Limb (tissue), 2 donors: Measurements from ENCODE around the gene OR5M3.

Experiments used
- DNase-seq, 2 donors: peaks; one replicate each; pipeline ENCODE4 v3.0.0-alpha.2; 2016; ENCODE audit errors: extremely low spot score in 2 of 2

The OR5M3 gene

DNA sequence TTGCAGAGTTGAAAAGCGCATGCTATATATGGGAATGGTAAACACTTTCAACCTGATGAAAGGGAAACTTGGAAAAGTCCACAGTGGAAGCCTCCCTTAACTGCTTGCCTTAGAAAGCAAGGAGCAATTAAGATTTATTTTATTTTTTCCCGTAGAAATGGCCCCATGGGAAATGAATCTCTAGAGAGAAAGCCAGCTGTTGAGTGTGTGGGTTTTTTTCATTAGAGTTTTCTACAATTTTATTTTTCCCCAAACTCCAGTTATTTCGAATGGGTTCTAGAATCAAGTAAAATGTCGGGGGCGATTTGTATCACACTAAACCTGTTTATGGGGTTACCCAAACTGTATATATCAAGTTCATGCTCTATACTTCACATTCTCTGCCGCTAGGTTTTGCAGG lies at the start of gene OR5M3:
OR5M3 (minus strand) TSS at position 101 of the 400 bp plus-strand sequence. CDS start 2,855 bp downstream, outside the sequence.
- DNase-seq: no peak

DNA sequence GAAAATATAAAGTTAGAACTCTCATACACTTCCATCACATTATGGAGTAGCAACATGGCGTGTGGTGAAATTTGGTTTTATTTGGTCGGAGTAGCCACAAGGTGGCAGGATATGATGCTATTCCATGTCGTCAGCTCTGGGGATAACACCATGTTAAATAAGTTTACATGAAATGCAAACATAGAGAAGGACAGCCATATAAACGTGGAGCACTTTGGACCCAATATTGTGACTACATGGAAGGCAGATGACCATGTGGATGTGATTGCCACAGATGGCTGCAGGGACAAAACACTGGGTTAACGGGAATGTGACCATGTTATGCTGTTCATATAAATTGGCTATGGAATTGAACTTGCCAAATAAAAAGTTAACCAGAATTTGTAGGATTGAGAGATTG lies 48.9 kb upstream of the OR5M3 start:
- no peak for DNase-seq

DNA sequence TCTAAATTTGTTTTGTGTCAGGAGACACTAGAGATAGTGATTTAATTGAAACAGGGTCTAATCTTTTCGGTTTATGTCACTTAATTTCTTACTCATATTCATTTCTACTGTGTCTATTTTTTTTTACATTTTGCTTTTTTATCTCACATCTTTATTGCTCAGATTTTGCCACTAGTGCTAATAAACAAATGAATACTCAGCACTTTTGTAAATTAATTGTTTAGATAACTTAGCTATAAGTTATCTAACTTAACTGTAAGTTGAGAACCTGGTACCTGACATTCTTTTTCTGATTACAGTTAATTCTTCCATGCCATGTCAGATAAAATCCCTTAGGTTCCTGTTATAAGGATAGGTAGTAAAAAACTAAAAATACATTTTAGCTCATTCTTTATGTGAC lies 40.1 kb upstream of the OR5M3 start:
- no peak for DNase-seq

DNA sequence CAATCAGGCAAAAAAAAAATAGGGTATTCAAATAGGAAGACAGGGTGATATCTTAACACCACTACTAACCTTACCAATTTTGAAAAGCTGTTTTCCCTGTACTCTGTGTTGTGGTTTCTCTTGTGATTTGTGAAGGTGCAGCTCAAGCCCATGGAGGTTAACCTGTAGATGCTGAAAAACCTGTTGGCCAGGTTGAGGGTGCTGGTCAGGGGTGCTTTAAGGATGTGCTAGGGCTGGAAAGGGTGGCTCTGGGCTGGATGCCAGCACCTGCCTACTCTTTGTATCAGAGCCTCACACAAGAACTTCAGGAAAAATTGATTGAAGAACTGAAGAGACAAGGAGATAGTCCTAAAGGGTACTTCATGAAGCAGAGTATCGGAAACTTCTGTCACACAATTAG lies 36.3 kb upstream of the OR5M3 start:
- DNase-seq: no peak

DNA sequence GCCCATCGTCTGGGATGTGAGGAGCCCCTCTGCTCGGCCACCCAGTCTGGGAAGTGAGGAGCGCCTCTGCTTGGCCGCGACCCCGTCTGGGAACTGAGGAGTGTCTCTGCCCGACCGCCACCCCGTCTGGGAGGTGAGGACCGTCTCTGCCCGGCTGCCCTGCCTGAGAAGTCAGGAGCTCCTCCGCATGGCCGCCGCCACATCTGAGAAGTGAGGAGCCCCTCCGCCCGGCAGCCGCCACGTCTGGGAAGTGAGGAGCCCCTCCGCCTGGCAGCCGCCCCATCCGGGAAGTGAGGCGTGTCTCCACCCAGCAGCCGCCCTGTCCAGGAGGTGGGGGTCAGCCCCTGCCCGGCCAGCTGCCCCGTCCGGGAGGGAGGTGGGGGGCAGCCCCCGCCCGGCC lies 23.9 kb upstream of the OR5M3 start:
- DNase-seq: no peak

DNA sequence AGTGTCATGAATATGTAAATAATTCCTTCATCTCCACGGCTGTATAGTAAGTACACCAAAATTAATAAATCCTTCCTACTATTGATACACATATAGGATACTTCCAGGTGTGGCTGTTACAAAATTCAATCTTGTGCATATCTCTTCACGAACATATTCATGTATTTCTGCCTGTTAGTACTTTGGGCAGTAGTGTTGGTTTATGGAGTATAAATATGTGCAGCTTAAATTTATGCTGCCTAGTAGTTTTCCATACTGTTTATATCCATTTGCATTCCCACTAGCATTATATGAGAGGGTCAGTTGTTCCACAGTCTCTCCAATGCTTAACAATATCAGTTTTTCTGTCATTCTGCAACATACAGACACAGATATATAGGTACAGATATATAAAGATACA lies 22.0 kb upstream of the OR5M3 start:
- no peak for DNase-seq

DNA sequence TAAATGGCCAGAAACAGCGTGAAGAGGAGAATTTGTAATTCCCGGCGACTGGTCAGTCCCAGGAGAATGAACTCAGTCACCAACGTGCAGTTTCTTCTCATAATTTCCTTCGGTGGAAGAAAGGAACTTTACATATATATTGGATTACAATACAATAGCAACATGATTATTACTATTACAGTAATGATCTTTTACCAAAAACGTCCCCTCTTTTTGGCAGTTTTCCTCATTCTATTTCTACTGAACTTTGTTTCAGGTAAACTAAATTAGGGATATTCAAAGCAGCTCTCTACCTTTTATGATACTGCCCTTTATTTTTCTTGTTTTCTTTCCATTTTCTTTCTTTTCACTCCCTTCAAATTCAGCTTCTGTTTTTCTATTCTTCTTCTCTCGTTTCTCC lies 18.1 kb upstream of the OR5M3 start, which contains the start of gene OR5M8:
OR5M8 (minus strand) TSS at position 101 of the 400 bp plus-strand sequence; CDS start at position 101, 0 bp downstream.
- no peak for DNase-seq

DNA sequence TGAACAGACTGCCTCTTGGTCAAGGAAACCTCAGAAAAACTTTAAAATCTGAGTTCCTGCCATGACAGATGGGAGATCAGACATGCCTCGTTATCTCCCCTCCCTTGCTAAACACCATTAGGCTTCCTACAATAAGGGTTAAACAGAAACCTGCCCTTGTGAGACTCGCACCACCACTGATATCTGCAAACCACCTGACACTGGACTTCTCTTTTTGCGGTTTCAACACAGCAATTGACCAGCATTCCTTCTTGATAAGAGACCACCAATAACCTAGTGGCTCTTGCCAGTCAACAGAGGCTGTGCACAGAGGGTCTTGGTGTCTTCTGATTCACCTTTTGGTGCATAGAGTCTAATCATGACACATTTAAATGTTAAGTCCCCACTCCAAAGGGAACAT lies 13.6 kb upstream of the OR5M3 start:
- DNase-seq: no peak

DNA sequence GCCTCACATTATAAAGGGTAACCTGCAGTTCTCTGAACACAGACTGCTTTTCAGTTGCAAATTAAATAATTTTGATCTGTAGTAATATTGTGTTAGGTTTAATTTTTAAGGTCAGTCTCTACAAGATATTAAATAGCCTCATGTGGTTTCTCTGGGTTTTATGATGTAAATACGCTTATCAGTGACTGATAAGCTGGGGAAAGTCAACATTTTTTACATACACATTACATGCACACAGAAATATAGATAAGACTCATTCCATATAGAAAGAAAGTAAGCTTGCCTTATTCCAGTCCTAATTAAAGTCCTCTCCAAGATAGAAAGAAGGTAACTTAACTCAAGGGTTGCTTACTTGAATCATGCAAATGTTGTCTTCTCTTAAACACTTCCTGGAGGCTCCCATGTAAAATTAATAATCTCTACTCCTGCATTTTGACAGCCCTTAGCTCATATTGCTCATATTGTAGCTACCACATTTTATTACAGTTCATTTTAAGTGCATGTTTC lies 1.6 kb upstream of the OR5M3 start:
- no peak for DNase-seq

DNA sequence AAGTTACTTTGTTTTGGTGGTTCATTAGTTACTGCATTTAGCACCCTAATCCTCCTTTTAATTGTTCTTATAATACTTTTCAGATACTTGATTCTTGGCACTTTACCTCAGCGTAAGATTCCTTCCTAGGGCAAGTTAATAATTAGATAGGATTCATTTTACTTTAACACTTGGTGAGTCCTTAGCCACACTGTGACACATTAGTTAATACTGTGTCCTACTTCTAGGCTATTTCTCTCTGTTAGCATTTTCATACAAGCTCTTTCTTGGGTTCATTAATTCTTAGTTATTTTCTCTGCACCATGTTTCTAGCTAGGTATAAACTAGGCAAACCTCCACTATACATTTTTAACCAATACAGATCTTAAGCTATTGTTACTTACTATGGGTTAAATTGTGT lies 16.1 kb downstream of the OR5M3 start:
- DNase-seq: no peak

DNA sequence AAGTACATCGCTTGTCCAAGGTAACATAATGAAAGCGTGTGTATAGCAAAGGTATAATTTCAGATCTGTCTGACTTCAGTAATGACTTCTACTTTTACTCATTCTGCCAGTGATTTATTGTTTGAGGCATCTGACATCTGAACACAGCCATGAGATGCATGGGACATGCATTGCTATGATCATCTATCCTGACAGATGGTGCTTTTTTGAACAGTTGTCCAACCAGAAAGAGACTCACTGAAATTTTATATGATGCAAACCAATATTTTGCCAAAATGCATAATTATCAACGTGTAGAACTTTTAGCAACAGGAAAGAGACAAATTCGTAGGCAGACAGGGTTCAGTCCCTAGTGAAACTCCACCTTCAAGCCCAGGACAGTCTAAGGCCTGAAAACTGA lies 19.6 kb downstream of the OR5M3 start:
- DNase-seq: no peak
